Stimulated activated CD8-positive, alpha-beta memory T cell treated with anti-CD3 and anti-CD28 coated beads, Interleukin-7, amount 100 ng/mL, for 4 hours (primary cell): ENCODE data around the gene TMEM150B.

Experiments
- DNase-seq, 2 donors: peaks; one replicate each; pipeline ENCODE4 v3.0.0-alpha.2; 2020; ENCODE audit warnings: low read depth in 2 of 2

Gene TMEM150B

DNA sequence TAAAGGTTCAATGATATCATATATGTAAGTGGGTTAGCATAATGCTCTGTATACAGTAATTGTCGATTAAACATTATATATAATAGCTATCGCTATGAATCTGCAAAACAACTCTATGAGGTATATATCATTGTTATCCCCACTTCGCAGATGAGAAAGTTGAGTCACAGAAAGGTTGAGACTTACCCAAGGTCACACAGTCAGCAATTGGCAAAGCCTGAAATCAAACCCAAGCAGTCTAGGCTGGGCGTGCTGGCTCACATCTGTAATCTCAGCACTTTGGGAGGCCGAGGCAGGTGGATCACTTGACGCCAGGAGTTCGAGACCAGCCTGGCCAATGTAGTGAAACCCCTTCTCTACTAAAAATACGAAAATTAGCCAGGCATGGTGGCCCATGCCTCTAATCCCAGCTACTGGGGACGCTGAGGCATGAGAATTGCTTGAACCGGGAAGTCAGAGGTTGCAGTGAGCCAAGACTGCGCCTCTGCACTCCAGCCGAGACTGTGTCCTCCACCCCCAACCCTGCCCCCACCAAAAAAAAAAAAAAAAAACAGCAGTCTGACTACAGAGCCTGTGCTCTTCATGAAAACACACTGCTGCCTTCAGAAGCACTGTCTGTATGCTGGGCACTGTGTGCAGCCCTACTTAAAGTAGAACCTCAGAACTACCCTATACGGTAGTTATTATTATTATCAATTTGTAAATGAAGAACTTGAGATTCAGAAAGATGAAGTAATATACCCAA, 46.6 kb downstream of the TMEM150B start:
- no peak for DNase-seq

DNA sequence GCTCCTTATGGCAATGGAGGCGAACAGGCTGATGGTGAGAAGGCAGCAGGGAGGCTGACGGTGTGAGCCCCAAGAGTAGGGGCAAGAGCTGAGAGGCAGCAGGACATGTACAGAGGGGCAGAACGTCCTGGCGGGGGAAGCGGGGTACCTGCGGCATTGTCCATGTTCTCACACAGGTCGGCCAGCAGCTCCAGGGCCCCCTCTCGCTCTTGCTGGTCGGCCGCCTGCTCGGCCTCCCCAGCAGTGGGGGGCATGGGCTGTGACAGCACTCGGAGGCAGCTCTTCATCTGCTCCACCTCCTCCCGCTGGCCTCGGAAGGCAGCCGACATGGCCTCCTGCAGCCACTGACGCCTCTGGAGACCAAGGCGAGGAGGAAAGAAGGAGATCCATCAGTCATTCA, 47.6 kb downstream of the TMEM150B start:
- no peak for DNase-seq

DNA sequence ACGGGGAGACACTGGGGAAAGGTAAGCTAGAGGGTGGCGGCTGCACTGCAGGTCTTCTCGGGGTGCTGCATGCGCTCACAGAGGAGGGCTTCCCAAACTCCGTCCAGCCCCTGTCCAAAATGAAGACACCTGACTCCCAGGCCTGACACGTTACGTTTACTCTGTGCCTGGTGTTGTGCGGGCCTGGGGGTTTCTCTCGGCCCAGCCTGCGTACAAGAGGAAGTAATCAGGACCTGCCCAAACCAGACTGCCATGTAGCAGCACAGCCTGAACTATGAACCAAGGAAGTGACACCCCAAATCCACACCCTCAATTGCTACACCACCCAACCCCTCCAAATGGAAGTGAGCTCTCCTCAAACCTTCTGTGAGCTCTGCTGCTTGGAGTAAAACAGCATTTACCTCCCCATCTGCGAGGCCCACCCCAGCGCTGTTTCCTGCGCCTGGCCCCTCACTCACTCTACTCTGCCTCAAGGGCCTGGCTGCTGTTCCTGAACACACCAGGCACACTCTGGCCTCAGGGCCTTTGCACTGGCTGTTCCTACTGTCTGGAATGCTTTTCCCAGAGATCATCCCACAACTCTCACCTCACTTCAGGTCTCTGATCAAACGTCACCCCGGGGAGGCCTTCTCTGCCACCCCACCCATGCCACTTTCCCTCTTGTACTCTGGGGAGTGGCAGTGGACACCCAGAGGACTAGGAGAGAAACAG, 48.3 kb downstream of the TMEM150B start:
- DNase-seq = no peak

DNA sequence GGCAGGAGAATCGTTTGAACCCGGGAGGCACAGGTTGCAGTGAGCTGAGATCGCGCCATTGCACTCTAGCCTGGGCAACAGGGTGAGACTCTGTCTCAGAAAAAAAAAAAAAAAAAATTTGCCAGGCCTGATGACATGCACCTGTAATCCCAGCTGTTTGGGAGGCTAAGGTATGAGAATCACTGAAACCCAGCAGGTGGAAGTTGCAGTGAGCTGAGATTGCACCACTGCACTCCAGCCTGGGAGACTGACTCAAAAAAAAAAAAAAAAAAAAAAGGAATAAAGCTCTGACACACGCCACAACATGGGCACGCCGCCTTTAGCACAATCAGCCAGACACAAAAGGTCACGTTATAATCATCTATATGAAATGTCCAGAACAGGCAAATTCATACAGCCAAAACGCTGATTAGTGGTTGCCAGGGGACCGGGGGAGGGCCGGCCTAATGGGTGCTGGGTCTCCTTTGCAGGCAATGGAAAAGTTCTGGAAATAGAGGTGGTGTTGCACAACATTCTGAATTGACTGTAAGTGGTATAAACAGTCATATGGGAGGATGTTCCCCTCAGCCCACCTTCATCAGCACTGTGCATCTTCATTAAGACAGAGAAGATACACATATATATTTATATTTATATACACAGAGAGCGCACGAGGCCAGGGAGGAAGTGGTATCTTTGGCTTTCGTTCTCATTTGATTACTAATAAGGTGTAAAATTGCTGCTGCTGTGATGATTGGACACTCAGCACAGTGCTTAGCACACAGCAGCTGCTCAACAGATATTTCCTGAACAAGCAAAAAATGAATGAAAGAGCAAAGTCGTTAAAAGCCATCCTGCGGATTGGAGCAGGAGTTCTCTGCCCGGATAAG, 49.1 kb downstream of the TMEM150B start:
- no peak for DNase-seq

DNA sequence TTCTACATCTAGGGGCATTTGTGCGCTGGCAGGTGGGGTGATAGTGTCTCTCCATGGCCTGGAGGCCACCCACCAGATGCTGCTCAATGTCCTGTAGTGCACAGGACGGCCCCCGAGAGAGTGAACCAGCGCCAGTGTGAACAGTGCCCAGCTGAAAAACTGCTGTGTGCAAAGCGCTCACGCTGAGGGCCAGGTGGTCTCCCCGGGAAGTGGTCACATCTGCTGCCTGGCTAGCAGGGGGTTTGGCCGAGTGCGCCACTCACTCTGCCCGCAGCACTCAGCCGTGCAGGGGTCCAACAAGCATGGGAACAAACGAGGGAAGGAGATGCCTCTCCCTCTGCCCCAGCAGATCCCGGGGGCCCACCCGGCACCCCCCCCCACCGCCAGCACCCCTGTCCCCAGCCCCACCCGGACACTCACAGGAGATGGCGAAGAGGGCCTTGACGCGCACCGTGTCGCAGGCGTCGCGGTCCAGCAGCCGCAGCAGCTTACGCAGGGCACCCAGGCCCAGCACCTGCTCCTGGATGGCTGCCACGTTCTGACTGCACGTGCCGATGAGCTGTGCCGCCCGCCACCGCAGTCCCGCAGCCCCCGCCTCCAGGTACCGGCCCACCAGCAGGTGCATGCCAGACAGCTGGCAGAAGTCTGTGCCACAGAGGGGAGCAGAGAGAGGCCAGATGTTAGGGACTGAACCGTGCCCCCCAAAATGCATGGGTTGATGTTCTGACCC, 51.0 kb downstream of the TMEM150B start:
- DNase-seq = no peak

DNA sequence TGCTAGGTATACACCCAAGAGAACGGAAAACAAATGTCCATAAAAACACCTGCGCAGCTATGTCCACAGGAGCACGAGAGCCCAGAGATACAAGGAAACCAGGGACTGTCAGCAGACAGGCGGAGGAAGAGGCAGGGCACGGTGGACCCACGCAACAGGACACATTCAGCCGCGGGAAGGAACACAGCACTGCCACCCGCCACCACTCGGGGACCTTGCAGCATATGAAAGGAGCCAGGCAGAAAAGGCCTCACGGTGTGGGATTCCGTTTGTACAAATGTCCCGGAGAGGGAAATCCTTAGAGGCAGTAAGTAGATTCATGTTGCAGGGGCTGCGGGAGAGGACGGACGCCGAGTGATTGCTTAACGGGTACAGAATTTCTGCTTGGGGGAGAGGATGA, 53.0 kb downstream of the TMEM150B start:
- DNase-seq = no peak

DNA sequence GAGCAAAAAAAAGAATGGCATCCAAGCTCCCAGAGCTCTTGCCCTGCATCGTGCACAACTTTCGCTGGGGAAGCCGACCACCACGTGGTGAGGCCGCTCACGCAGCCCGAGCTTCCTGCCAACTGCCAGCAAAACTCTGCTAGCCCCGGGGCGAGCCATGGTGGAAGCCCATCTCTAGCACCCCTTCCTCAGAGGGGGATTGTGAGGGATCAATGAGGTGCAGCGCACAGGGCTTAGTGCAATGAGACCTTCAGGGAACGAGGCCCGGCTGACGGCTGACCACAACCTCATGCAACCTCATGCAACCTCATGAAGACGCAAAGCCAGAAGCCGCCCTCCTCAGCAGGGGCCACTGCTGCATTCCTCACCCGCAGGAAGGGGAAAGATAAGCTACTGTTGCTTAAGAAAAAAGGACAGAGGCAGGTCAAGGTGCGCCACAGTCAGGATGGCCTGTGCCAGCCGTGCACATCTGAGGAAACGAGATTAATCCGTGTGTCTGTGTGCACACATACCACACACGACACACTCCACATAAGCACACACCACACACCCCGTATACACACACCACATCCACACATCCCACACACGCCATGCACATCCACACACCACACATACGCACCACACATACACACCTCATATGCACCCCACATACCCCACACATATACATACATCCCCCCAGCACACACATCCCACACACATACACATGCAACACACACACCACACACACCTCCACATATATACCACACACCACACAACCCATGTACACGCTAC, 54.8 kb downstream of the TMEM150B start:
- no peak for DNase-seq

DNA sequence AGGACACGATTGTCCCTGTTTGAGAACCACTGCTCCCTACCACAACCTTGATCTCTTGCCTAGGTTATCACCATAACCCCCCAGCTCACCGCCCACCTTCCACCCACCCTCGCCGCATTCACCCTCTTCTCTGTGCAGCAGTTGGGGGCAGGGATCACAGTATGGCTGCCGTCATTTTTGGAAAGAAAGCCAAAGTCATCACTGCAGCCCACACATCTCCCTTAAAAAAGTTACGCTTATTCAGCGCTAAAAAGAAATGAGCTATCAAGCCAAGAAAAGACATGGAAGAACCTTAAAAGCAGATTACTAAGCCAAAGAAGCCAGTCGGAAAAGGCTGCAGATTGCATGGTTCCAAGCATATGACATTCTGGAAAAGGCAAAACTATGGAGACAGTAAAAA, 55.8 kb downstream of the TMEM150B start:
- no peak for DNase-seq

DNA sequence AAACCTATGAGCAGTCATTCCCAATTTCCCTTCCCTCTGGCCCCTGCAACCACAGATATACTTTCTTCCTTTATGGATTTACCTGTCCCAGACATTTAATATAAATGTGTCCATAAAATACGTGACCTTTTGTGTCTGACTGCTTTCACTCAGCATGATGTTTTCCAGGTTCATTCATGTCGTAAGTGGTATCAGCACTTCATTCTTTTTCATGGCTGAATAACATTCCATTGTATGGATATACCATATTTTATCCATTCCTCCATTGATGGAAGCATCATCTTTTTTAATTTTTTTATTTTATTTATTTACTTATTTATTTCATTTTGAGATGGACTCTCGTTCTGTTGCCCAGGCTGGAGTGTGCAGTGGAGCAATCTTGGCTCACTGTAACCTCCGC, 58.3 kb downstream of the TMEM150B start:
- no peak for DNase-seq

DNA sequence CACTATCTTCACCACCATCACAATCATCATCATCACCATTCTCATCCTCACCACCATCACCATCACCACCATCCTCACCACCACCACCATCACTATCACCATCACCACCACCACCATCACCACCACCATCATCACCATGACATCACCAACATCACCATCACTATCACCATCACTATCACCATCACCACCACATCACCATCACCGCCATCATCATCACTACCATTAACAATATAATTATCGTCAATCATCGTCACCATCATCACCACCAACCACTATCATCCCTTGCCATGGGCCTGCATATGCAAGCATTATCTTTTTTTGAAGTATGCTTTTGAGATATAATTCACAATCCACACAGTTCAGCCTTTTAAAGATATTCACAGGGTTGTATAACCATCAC, 58.7 kb downstream of the TMEM150B start:
- DNase-seq = no peak

DNA sequence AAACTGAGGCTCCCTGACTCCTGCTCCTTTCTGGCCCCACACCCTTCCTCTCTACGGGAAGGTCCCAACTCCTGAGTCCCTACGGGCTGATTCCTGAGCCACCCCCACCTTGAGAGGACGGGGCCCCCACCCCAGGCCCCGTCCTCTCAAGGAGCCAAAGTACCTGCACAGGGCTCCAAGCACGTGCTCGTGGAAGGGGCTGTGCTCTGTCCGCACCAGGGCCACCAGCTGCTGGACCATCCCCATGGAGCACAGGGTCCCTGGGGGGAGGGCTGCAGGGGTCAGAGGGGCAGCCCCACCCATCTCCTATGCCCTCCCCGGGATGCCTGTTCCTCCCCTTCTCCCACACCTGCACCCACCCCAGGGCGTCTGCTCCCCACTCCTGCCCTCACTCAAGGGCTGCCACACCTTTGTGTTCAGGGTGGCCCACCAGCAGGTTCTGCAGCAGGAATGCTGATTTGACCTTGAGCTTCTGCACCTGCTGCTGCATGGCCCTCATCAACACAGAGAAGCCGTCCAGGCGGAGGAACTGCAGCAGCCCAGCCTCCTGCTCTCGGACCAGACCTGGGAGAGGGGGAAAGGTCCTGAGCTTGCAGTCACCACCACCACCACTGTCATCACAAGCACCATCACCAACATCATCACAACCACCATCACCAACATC, 59.3 kb downstream of the TMEM150B start:
- no peak for DNase-seq

DNA sequence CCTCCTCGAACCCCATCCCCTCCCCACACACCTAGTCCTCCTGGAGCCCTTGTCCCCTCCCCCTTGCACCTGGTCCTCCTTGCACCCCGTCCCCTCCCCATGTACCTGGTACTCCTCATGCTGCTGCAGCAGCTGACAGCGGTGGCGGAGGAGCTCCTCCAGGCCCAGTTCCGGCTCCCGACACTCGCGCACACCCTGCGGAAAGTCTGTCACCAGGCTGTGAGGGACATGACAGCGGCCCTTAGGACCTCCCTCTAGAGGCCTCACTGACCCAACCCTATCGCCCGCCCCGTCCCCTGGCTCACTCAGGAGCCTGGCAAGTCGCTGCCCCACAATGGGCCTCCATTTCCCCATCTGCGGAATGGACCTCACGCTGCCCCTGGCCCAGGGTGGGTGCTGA, 60.0 kb downstream of the TMEM150B start:
- DNase-seq = no peak

DNA sequence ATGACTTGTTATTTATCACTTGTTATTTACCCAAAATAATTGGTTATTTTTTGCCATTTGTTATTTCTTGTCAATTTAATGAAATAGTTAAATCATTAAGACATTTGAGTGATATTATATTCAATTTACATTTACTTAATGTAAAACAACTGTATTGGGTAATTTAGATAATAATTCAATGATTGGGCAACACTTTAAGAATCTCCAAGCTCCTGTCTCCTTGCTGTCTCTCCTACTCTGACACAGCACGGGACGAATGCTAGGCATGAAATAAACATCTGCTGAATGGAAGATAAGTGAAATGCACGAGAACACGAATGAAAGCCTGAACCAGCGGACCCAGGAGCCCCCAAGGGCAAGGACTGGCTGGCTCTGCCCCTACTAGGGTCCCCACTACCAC, 60.6 kb downstream of the TMEM150B start:
- no peak for DNase-seq
